HUES64 (cell line): Measurements from ENCODE around the gene RTF2.

Source experiments
- H3K27ac ChIP-seq: 2 replicates; pipeline ENCODE4 v1.7.0; 2013; ENCODE audit warnings: low read depth, low read length, inconsistent platforms
- H3K27me3 ChIP-seq: 2 replicates; pipeline ENCODE4 v1.6.1; 2013; ENCODE audit warnings: mild to moderate bottlenecking, low read length; ENCODE audit not compliant: insufficient read depth
- H3K36me3 ChIP-seq: 2 replicates; pipeline ENCODE4 v1.6.1; 2013; ENCODE audit warnings: mild to moderate bottlenecking, low read length; ENCODE audit not compliant: insufficient read depth
- H3K4me1 ChIP-seq: 2 replicates; pipeline ENCODE4 v1.6.1; 2013; ENCODE audit warnings: mild to moderate bottlenecking, low read length, moderate library complexity; ENCODE audit not compliant: insufficient read depth
- H3K4me3 ChIP-seq: 2 replicates; pipeline ENCODE4 v1.5.1; 2013; ENCODE audit warnings: mild to moderate bottlenecking, low read length, moderate library complexity
- H3K9ac ChIP-seq: 2 replicates; pipeline ENCODE4 v1.6.1; 2013; ENCODE audit warnings: mild to moderate bottlenecking, low read depth, low read length
- H3K9me3 ChIP-seq: 2 replicates; pipeline ENCODE4 v1.6.1; 2013; ENCODE audit warnings: low read depth, low read length; ENCODE audit not compliant: insufficient read depth
- WGBS: fragments of 150-250, 120-280 bp; methylation state at CpG from one replicate; pipeline ENCODE4 v1.1.7; 2013; ENCODE audit warnings: missing lambda C conversion rate; 5-methylcytosine and 5-hydroxymethylcytosine counted together

The RTF2 gene

DNA sequence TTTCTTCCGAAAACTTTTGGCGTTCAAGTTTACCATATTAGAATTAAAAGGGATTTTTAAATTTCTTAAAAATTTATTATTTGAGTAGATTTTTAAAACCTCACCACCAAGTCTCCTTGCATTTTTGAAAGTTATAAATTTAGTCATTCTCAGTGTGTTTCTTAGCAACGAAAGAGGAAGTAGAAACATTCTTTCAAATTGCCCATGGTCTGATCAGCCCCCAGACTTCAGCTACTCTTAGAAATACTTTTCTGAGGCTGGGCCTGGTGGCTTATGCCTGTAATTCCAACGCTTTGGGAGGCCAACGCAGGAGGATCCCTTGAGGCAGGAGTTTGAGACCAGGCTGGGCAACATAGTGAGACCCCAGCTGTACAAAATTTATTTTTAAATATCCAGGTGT lies 15.1 kb upstream of the RTF2 start:
- no peak overlapping the region for H3K9ac ChIP-seq
- peaks cover 3% of the 10 kb centered on the region; the same call in 1 of the 2 replicates for H3K27me3 ChIP-seq
- H3K36me3 ChIP-seq: no peaks in the 10 kb centered on the region
- no peak overlapping the region for H3K27ac ChIP-seq
- no peak overlapping the region for H3K4me3 ChIP-seq
- H3K9me3 ChIP-seq: no peaks in the 10 kb centered on the region
- no peaks in the 10 kb centered on the region for H3K4me1 ChIP-seq
- 83% methylated on average over 4 of the region's 5 CpGs for WGBS

DNA sequence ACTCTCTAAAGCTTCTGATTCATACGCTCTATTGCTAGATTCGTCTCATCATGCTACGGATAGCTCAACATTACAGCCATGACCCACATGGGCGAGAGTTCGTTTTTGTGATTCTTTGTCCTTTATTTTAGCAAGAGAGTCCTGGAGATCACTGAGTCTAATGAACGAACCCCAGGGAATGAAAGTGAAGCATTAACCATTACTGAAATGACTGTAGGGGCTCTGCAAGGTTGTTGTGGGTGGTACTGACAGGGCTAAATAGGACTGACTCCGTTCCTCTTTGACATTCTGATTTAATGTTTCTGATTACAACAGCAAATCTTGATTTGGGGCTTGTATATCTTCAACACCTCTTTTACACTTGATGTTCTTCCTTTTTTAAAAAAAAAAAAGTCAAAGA lies 13.7 kb upstream of the RTF2 start:
- Histone ChIP-seq H3K4me1 (no peaks in the 10 kb centered on the region), H3K9ac (no peak overlapping the region), H3K4me3 (no peak overlapping the region), H3K27me3 (peaks cover 3% of the 10 kb centered on the region), H3K9me3 (no peaks in the 10 kb centered on the region), H3K27ac (no peak overlapping the region), H3K36me3 (no peaks in the 10 kb centered on the region)
- WGBS: 81% methylated on average over 7 of the region's 7 CpGs

GRCh38 chr20:56458206-56458821 lies 10.1 kb upstream of the RTF2 start:
- Histone ChIP-seq H3K27me3 (peaks cover 6% of the 10 kb centered on the region), H3K27ac (no peak overlapping the region), H3K4me1 (no peaks in the 10 kb centered on the region), H3K36me3 (no peaks in the 10 kb centered on the region), H3K9ac (no peak overlapping the region), H3K9me3 (no peaks in the 10 kb centered on the region), H3K4me3 (no peak overlapping the region)
- WGBS: 89% methylated on average over 22 of the region's 22 CpGs

- WGBS: 79% methylated on average over 3 of the region's 3 CpGs
- Histone ChIP-seq H3K36me3 (no peaks in the 10 kb centered on the region), H3K27ac (no peak overlapping the region), H3K27me3 (peaks cover 6% of the 10 kb centered on the region), H3K4me3 (no peak overlapping the region), H3K9me3 (no peaks in the 10 kb centered on the region), H3K9ac (no peak overlapping the region), H3K4me1 (no peaks in the 10 kb centered on the region)
Observed at GRCh38 chr20:56460459-56460858, 8.0 kb upstream of the RTF2 start.

- Histone ChIP-seq H3K9ac (no peak overlapping the region), H3K9me3 (no peaks in the 10 kb centered on the region), H3K27me3 (peaks cover 6% of the 10 kb centered on the region), H3K27ac (no peak overlapping the region), H3K4me3 (no peak overlapping the region), H3K4me1 (no peaks in the 10 kb centered on the region), H3K36me3 (no peaks in the 10 kb centered on the region)
- 64% methylated on average over 3 of the region's 3 CpGs for WGBS
Observed at GRCh38 chr20:56461576-56461975, 6.9 kb upstream of the RTF2 start.

DNA sequence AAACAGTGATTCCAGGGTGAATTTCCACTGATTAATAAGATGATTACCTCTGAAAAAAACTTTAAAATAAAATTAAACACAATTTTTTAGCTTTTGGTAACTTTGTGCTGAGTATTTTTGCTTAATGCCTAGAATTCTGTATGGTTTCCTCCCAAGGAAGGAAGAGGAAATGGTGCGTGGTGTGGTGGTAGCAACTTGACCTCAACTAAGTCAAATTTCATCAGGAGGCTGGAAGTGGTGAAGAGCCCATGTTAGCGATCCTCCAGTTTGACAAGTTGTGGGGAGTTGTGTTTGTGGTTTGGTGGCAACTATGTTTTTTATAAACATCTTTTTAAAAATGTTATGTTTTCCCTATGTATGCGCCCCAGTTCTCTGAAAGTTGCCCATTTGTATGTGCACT lies 5.0 kb upstream of the RTF2 start:
- Histone ChIP-seq H3K36me3 (no peaks in the 10 kb centered on the region), H3K27ac (no peak overlapping the region), H3K27me3 (peaks cover 6% of the 10 kb centered on the region), H3K4me3 (no peak overlapping the region), H3K9ac (no peak overlapping the region), H3K9me3 (no peaks in the 10 kb centered on the region), H3K4me1 (peaks cover 4% of the 10 kb centered on the region; the same call in 1 of the 2 replicates)
- 86% methylated on average over 3 of the region's 3 CpGs for WGBS

- Histone ChIP-seq H3K4me1 (peaks cover 10% of the 10 kb centered on the region; the same call in 1 of the 2 replicates), H3K36me3 (0 out of 2 replicates have a peak, but pooled peaks cover 3% of the 10 kb centered on the region), H3K4me3 (no peak overlapping the region), H3K9me3 (no peaks in the 10 kb centered on the region), H3K9ac (no peak overlapping the region), H3K27ac (no peak overlapping the region), H3K27me3 (peaks cover 6% of the 10 kb centered on the region; the same call in 1 of the 2 replicates)
- 82% methylated on average over 7 of the region's 7 CpGs for WGBS
Observed at GRCh38 chr20:56465997-56466396, 2.4 kb upstream of the RTF2 start.

- Histone ChIP-seq H3K9me3 (no peaks in the 10 kb centered on the region), H3K9ac (peak overlapping the region; percentile 71), H3K4me1 (peaks cover 10% of the 10 kb centered on the region; the same call in 1 of the 2 replicates), H3K27me3 (no peaks in the 10 kb centered on the region; the same call in 1 of the 2 replicates), H3K4me3 (peak overlapping the region; percentile 98), H3K36me3 (peaks cover 5% of the 10 kb centered on the region), H3K27ac (no peak overlapping the region)
- WGBS: 7% methylated on average over 6 of the region's 7 CpGs
Observed at GRCh38 chr20:56467968-56468315, 485 bp upstream of the RTF2 start.

DNA sequence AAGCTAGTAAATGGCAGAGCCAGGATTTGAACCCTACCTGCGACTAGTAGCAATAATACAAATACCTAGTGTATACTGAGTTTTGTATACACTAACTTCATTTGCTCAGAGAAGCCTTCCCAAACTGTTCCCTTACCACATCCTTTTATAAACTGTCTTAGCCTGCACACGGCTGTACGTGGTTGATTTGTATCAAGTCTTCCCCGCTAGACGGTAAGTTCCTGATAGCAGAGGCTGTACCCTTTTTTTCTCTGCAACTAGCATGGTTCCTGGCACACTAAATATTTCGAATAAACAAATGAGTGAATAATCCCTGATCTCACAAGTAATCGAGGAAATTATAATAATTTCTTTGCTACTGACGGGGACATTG lies 636 bp downstream of the RTF2 start:
- no peaks in the 10 kb centered on the region; the same call in 1 of the 2 replicates for H3K27me3 ChIP-seq
- H3K9me3 ChIP-seq: no peaks in the 10 kb centered on the region
- peak overlapping the region; percentile 78 for H3K9ac ChIP-seq
- H3K4me3 ChIP-seq: peak overlapping the region; percentile 98
- H3K4me1 ChIP-seq: peaks cover 10% of the 10 kb centered on the region; the same call in 1 of the 2 replicates
- 43% methylated on average over 7 of the region's 8 CpGs for WGBS
- peaks cover 16% of the 10 kb centered on the region for H3K36me3 ChIP-seq
- H3K27ac ChIP-seq: no peak overlapping the region

GRCh38 chr20:56483970-56484369 lies 15.5 kb downstream of the RTF2 start:
- H3K9me3 ChIP-seq: no peaks in the 10 kb centered on the region
- H3K9ac ChIP-seq: no peak overlapping the region
- no peak overlapping the region for H3K4me3 ChIP-seq
- H3K27me3 ChIP-seq: no peaks in the 10 kb centered on the region
- H3K4me1 ChIP-seq: no peaks in the 10 kb centered on the region
- peaks cover 75% of the 10 kb centered on the region for H3K36me3 ChIP-seq
- no peak overlapping the region for H3K27ac ChIP-seq
- WGBS: 95% methylated on average over 6 of the region's 7 CpGs

- Histone ChIP-seq H3K4me1 (no peaks in the 10 kb centered on the region), H3K4me3 (no peak overlapping the region), H3K9me3 (no peaks in the 10 kb centered on the region), H3K9ac (no peak overlapping the region), H3K36me3 (peaks cover 64% of the 10 kb centered on the region), H3K27ac (no peak overlapping the region), H3K27me3 (no peaks in the 10 kb centered on the region)
- 94% methylated on average over 10 of the region's 11 CpGs for WGBS
Observed at GRCh38 chr20:56487216-56487615, 18.8 kb downstream of the RTF2 start.

DNA sequence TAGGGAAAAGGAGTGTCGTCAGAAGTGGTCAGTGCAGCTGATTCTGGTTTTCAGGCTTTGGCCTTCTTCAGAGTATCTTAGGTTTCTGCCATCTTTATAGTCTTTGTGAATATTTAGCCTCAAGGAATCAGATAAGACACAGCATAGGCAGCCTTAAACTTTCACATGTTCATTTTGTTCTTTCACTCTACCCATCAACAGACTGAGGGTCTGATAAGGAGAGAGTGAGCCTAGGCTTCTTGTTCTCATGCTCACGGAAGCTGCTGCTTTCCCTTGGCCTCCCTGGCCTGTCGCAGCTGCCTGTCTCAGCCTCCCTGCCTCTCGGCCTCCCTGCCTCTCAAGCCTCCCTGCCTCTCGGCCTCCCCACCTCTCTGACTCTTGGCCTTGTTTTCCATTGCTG lies 20.1 kb downstream of the RTF2 start:
- no peak overlapping the region for H3K9ac ChIP-seq
- H3K27ac ChIP-seq: no peak overlapping the region
- H3K36me3 ChIP-seq: peaks cover 57% of the 10 kb centered on the region
- H3K27me3 ChIP-seq: no peaks in the 10 kb centered on the region
- H3K4me3 ChIP-seq: no peak overlapping the region
- H3K4me1 ChIP-seq: no peaks in the 10 kb centered on the region
- WGBS: 94% methylated on average over 5 of the region's 5 CpGs
- no peaks in the 10 kb centered on the region for H3K9me3 ChIP-seq
